GM12878 (cell line): ENCODE measurements around the gene C2orf92. TPM values are rescaled to one million over a fixed set of nuclear protein-coding genes. Genes with fewer than 3 reads are reported as not detected.

Source experiments
- ATAC-seq: fragments of 200-7000 bp; cut with Tn5 transposase; 3 replicates; pipeline ENCODE4 v1.9.1; 2020; ENCODE audit warnings: mild to moderate bottlenecking, moderate library complexity
- BruUV-seq: library from RNA; stranded (reverse); fragments of 400-500 nt; replicated peaks from 2 replicates; lab custom pipeline; 2021; lab: Mats Ljungman, UMichigan
- CTCF ChIA-PET: fragments of 300-600 bp; sonication (Branson Sonifier 250); formaldehyde crosslinking; extraction: SDS; loops from one replicate; lab custom pipeline; 2021; ENCODE audit warnings: inconsistent platforms; lab: Yijun Ruan, JAX
- POLR2A ChIA-PET: fragments of 350-600 bp; formaldehyde crosslinking; extraction: SDS; loops from one replicate; lab custom pipeline; 2021; ENCODE audit warnings: inconsistent platforms; lab: Charles Lee
- RAD21 ChIA-PET: fragments of 300-600 bp; sonication (Branson Sonifier 250); formaldehyde crosslinking; loops from one replicate; lab custom pipeline; 2023; ENCODE audit warnings: antibody characterized with exemption; ENCODE audit not compliant: unreplicated experiment; lab: Charles Lee
- SMC1A ChIA-PET: fragments of 300-600 bp; sonication (Branson Sonifier 250); formaldehyde crosslinking; loops from one replicate; lab custom pipeline; 2023; ENCODE audit not compliant: unreplicated experiment, uncharacterized antibody; lab: Charles Lee
- DNase-seq: peaks from one replicate; pipeline ENCODE4 v3.0.0-alpha.2; 2011; ENCODE audit warnings: low read depth, low spot score
- FAIRE-seq: peaks from 3 replicates; lab custom pipeline; 2011; peaks lifted over from hg19 to GRCh38; lab: Jason Lieb, UNC
- H2AFZ ChIP-seq: 2 replicates; pipeline ENCODE4 v1.6.0; 2011; ENCODE audit warnings: low read depth, low read length, control low read depth; ENCODE audit not compliant: control insufficient read depth
- H3K27ac ChIP-seq: 2 replicates; pipeline ENCODE4 v1.5.1; 2011; ENCODE audit warnings: control low read depth; ENCODE audit not compliant: control insufficient read depth, insufficient read depth
- H3K27me3 ChIP-seq, 2 experiments: replicated peaks in 1 of 2; 2 replicates each; pipeline versions ENCODE4 v1.6.0 to v1.6.1; 2011; ENCODE audit warnings: low read length in 1 of 2; ENCODE audit not compliant: control insufficient read depth in 2 of 2, insufficient read depth in 2 of 2
- H3K36me3 ChIP-seq, 2 experiments: 2 replicates each; pipeline ENCODE4 v1.5.1; 2011; ENCODE audit warnings: low read length in 1 of 2; ENCODE audit not compliant: control insufficient read depth in 2 of 2, insufficient read depth in 2 of 2
- H3K4me1 ChIP-seq: 2 replicates; pipeline ENCODE4 v1.6.1; 2011; ENCODE audit warnings: mild to moderate bottlenecking, low read length, moderate library complexity, mixed read lengths; ENCODE audit not compliant: control insufficient read depth, insufficient read depth
- H3K4me2 ChIP-seq: 2 replicates; pipeline ENCODE4 v1.6.0; 2011; ENCODE audit warnings: control low read depth; ENCODE audit not compliant: control insufficient read depth, insufficient read depth
- H3K4me3 ChIP-seq: fragments of 200-600 bp; sonication (generic); 2 replicates; pipeline ENCODE4 v1.5.1; 2016
- H3K79me2 ChIP-seq: 2 replicates; pipeline ENCODE4 v1.6.0; 2011; ENCODE audit warnings: low read length; ENCODE audit not compliant: control insufficient read depth, insufficient read depth
- H3K9ac ChIP-seq: 2 replicates; pipeline ENCODE4 v1.8.0; 2011; ENCODE audit warnings: low read length, control low read depth, mixed read lengths; ENCODE audit not compliant: control insufficient read depth, insufficient read depth
- H3K9me3 ChIP-seq: replicated peaks from 3 replicates; pipeline ENCODE4 v1.5.1; 2011; ENCODE audit warnings: mild to moderate bottlenecking, low read length; ENCODE audit not compliant: control insufficient read depth, insufficient read depth
- H4K20me1 ChIP-seq: 2 replicates; pipeline ENCODE4 v1.6.0; 2011; ENCODE audit not compliant: control insufficient read depth, insufficient read depth
- GABPA ChIP-seq: IDR thresholded peaks from 2 replicates; pipeline ENCODE4 v1.6.1; 2014; ENCODE audit warnings: antibody characterized with exemption, low read depth, mild to moderate bottlenecking, inconsistent platforms
- HCFC1 ChIP-seq: fragments of 150-350 bp; IDR thresholded peaks from 2 replicates; pipeline ENCODE4 v1.6.1; 2014; ENCODE audit warnings: low read length
- IRF4 ChIP-seq: IDR thresholded peaks from 2 replicates; pipeline ENCODE4 v1.6.1; 2011; ENCODE audit warnings: low read depth, low read length
- JUND ChIP-seq: IDR thresholded peaks from 2 replicates; pipeline ENCODE4 v1.6.1; 2012; ENCODE audit warnings: low read depth, mild to moderate bottlenecking, low read length, improper control_type of control experiment, moderate library complexity
- WGBS: methylation state at CpG from one replicate; pipeline ENCODE4 v1.1.6; 2016; ENCODE audit warnings: low lambda C conversion rate; ENCODE audit not compliant: insufficient replicate concordance, insufficient coverage; ENCODE audit errors: missing lambda C conversion rate; 5-methylcytosine and 5-hydroxymethylcytosine counted together
- in situ Hi-C: fragments of 300-500 bp; cut with MboI; formaldehyde crosslinking; loops from 9 replicates; pipeline ENCODE4 v1.14.3; 2018; ENCODE audit warnings: mixed read lengths
- intact Hi-C: fragments of 100-400 bp; cut with micrococcal nuclease; formaldehyde crosslinking; loops from one replicate; pipeline ENCODE4 v1.14.2; 2022; ENCODE audit not compliant: unreplicated experiment
- polyA plus RNA-seq, 11 experiments: library from polyadenylated mRNA; depleted of rRNA in 4 of 11; unstranded in 6 of 11; stranded (reverse) in 5 of 11; fragments of >200 nt; fragmentation: Nextera tagmentation in 4 of 11; fragmentation: Illumina TruSeq in 1 of 11; extraction: Ambion mirVana in 4 of 11; extraction: Trizol in 1 of 11; gene quantifications; 1 replicate in 1 of 11; 2 replicates in 10 of 11; pipeline versions ENCODE4 v1.2.1 to v1.2.3, GENCODE V29; 2011 to 2016; ENCODE audit warnings: inconsistent platforms in 2 of 11, missing spikeins in 2 of 11, low read depth in 1 of 11
- total RNA-seq, 4 experiments: library from RNA; depleted of rRNA in 3 of 4; stranded (reverse); fragments of >200 nt in 3 of 4; fragmentation: Illumina TruSeq in 1 of 4; extraction: Trizol in 1 of 4; gene quantifications; 2 replicates each; pipeline versions ENCODE4 v1.2.1 to v1.2.3, GENCODE V29; 2013 to 2021
- TF ChIP-seq, protein P1 (sequence below): fragments of 450-650 bp; IDR thresholded peaks from 2 replicates; pipeline ENCODE4 v1.6.1; 2017; ENCODE audit warnings: mild to moderate bottlenecking, moderate library complexity

The C2orf92 gene
- total and polyA plus RNA-seq, 10 of the 15 experiments (the other 5 are each of a cell fraction or from before 2014, with no cell fraction given), result 0.40 to 10.1 (median 3.7) TPM

DNA sequence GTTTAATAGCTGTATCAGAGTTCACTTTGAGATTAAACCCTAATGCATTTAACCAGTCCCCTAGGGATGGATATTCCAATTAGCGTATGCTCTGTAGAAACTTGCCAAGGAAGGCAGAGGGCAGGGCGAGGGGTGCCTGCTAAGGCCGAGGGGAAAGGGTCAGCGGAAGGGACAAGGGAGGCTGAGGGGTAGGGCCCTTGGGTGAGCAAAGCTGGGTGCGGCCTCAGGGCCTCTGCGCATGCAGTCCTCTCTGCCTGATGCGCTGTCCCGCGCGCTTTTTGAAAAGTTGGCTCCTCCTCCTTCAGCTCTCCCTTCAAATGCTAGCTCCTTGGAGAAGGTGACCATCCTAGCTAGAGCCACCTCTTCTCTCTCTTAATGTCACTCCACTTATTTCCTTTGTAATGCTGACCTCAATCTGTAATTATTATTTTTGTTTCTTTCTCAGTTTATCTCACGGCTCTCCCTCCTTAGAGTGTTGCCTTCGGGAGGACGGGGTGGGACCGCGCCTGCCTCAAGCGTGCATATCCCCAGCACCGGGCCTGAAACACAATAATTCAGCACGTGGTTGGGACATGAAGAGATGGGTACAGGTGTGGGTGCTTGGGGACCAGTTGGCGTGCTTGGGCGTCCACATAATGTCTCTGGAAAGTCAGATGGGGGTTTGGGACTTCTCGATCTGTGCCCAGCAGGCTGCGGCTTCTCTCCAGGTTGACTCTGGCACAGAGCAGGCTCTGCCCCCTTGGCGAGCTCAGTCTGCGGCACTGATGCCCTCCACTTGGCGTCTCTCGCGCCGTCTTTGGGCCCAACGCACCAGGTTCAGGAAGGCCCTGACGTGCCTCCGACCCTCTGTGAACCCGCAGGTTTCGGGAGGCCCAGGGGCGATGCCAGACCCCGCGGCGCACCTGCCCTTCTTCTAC lies 53.9 kb downstream of the C2orf92 start:
- Histone ChIP-seq H3K36me3 (no peaks in the 10 kb centered on the region), H2AFZ (no peak overlapping the region), H4K20me1 (no peaks in the 10 kb centered on the region), H3K4me2 (no peak overlapping the region), H3K9ac (no peak overlapping the region), H3K27me3 (no peaks in the 10 kb centered on the region), H3K27ac (no peak overlapping the region), H3K9me3 (no peaks in the 10 kb centered on the region), H3K4me1 (peaks cover 8% of the 10 kb centered on the region; the same call in 1 of the 2 replicates), H3K4me3 (no peak overlapping the region), H3K79me2 (no peaks in the 10 kb centered on the region)
- ChIA-PET CTCF (interaction anchor here (0.6 kb wide), 1 partner anchor 70 kb away, joined by 3 read pairs; no protein-coding TSS in a partner anchor), POLR2A (no interaction called here), SMC1A (no interaction called here), RAD21 (no interaction called here)
- TF ChIP-seq HCFC1 (no peak), JUND (no peak), IRF4 (no peak), GABPA (no peak)
- TF ChIP-seq, protein P1, sequence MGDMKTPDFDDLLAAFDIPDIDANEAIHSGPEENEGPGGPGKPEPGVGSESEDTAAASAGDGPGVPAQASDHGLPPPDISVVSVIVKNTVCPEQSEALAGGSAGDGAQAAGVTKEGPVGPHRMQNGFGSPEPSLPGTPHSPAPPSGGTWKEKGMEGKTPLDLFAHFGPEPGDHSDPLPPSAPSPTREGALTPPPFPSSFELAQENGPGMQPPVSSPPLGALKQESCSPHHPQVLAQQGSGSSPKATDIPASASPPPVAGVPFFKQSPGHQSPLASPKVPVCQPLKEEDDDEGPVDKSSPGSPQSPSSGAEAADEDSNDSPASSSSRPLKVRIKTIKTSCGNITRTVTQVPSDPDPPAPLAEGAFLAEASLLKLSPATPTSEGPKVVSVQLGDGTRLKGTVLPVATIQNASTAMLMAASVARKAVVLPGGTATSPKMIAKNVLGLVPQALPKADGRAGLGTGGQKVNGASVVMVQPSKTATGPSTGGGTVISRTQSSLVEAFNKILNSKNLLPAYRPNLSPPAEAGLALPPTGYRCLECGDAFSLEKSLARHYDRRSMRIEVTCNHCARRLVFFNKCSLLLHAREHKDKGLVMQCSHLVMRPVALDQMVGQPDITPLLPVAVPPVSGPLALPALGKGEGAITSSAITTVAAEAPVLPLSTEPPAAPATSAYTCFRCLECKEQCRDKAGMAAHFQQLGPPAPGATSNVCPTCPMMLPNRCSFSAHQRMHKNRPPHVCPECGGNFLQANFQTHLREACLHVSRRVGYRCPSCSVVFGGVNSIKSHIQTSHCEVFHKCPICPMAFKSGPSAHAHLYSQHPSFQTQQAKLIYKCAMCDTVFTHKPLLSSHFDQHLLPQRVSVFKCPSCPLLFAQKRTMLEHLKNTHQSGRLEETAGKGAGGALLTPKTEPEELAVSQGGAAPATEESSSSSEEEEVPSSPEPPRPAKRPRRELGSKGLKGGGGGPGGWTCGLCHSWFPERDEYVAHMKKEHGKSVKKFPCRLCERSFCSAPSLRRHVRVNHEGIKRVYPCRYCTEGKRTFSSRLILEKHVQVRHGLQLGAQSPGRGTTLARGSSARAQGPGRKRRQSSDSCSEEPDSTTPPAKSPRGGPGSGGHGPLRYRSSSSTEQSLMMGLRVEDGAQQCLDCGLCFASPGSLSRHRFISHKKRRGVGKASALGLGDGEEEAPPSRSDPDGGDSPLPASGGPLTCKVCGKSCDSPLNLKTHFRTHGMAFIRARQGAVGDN, result no peak
- intact Hi-C loops, result no loop called here
- DNase-seq (no peak), ATAC-seq (no peak), FAIRE-seq (no peak)
- in situ Hi-C loops, result no loop called here
- WGBS, result 81% methylated on average over 32 of the region's 37 CpGs
- BruUV-seq, result no TSS peak
